Islet of Langerhans (tissue), 1 donor: ENCODE data around the gene GPR37L1.
"Not testable (repeated sequence)": the region's sequence is repeated elsewhere in the genome, so short reads cannot be mapped to it uniquely, and the experiment has no call there.

Source experiments
- FAIRE-seq: peaks from one replicate; lab custom pipeline; 2011; peaks lifted over from hg19 to GRCh38; lab: Jason Lieb, UNC

Gene GPR37L1

GRCh38 chr1:202154766-202155477 lies 32.2 kb downstream of the GPR37L1 start:
- no peak for FAIRE-seq

GRCh38 chr1:202155478-202156021 lies 32.8 kb downstream of the GPR37L1 start:
- no peak for FAIRE-seq

GRCh38 chr1:202156590-202156989 lies 33.9 kb downstream of the GPR37L1 start:
- FAIRE-seq: no peak

GRCh38 chr1:202157945-202158344 lies 35.2 kb downstream of the GPR37L1 start:
- no peak for FAIRE-seq

GRCh38 chr1:202158810-202159533 lies 36.3 kb downstream of the GPR37L1 start:
- no peak for FAIRE-seq

GRCh38 chr1:202159534-202160371 lies 37.0 kb downstream of the GPR37L1 start:
- FAIRE-seq: no peak

GRCh38 chr1:202160377-202160940 lies 37.7 kb downstream of the GPR37L1 start, which contains the start of gene PTPN7:
PTPN7 (minus strand) TSS chr1:202160602; CDS start chr1:202159402, 1,200 bp downstream.
- FAIRE-seq: no peak

- no peak for FAIRE-seq
These were observed 38.7 kb downstream of the GPR37L1 start for GRCh38 chr1:202161151-202162046.

GRCh38 chr1:202162047-202162417 lies 39.3 kb downstream of the GPR37L1 start:
- FAIRE-seq: no peak

GRCh38 chr1:202162418-202163280 lies 39.9 kb downstream of the GPR37L1 start:
- no peak for FAIRE-seq

GRCh38 chr1:202163281-202164270 lies 40.9 kb downstream of the GPR37L1 start:
- no peak for FAIRE-seq

- no peak for FAIRE-seq
These were observed 41.7 kb downstream of the GPR37L1 start for GRCh38 chr1:202164271-202165037.

GRCh38 chr1:202165267-202165941 lies 42.7 kb downstream of the GPR37L1 start:
- FAIRE-seq: no peak

GRCh38 chr1:202165942-202166843 lies 43.5 kb downstream of the GPR37L1 start:
- no peak for FAIRE-seq

- not testable (repeated sequence) for FAIRE-seq
These were observed 44.3 kb downstream of the GPR37L1 start for GRCh38 chr1:202167054-202167453.

GRCh38 chr1:202167708-202168415 lies 45.1 kb downstream of the GPR37L1 start:
- no peak for FAIRE-seq
